GM19043 (cell line): ENCODE results near the gene TMEM232.

ENCODE experiments used
- ATAC-seq: cut with Tn5 transposase; IDR thresholded peaks from one replicate; pipeline ENCODE4 v1.9.1; 2021; ENCODE audit warnings: low read depth; ENCODE audit not compliant: unreplicated experiment

Gene TMEM232

GRCh38 chr5:110435207-110435606, 291.3 kb downstream of the TMEM232 start:
- no peak for ATAC-seq

GRCh38 chr5:110431603-110432002, 294.9 kb downstream of the TMEM232 start:
- ATAC-seq, result no peak

DNA sequence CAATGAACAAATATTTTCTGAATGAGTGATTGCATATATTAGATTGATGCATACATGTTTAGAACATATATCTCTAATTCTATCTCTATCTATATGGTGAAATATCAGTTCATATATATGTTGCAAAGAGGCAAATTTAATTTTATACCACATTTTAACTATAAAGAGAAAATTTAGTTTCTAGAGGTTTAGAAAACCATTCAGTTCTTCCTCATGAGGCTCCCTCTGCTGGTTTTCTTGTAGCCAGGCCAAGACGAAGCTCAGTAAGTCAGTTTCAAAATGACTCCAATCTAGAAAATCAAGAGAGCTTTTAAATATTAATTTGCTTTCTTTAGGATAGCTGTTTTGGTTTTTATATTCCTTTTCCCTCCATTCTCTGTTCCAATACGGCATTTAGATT, 312.1 kb downstream of the TMEM232 start:
- ATAC-seq, result no peak

DNA sequence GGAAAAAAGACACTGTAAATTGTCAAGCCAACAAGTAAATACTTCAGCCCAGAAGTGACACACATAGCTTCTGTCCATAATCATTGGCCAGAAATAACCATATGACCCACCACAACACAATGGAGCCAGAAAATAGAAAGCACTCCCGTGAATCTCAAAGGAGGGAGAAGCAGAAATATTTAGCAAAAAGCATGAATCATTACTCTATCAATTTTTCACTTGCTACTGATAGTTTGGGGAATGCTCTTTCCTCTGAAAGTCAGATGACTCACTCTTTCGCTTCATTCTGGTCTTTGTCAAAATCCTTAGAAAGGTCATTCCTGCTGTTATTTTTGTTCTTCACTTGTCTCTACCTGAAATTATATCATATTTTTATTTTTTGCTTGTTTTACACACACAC, 312.6 kb downstream of the TMEM232 start:
- ATAC-seq, result no peak

- no peak for ATAC-seq
Observed at GRCh38 chr5:110409571-110409970, 316.9 kb downstream of the TMEM232 start.

GRCh38 chr5:110402562-110402961, 323.9 kb downstream of the TMEM232 start:
- no peak for ATAC-seq

GRCh38 chr5:110401881-110402280, 324.6 kb downstream of the TMEM232 start:
- ATAC-seq, result no peak

DNA sequence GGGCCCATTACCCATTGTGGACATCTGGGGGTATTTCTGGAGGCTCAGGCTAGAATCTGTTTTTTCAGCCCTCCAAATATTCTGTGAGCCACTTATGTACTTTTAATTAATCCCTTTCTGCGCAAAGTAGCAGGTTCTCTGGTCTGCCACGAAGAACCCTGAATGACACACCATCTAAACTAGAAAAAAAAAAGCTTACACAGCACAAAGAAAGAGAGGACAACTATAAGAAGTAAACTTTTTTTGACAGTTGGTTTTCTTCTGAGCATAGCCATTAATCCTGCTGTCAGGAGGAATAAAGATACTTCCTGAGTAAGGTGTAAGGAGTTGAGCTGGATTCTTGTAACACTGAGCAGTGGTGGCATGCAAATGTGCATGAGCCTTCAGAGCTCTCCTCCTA, 327.5 kb downstream of the TMEM232 start:
- ATAC-seq, result no peak

DNA sequence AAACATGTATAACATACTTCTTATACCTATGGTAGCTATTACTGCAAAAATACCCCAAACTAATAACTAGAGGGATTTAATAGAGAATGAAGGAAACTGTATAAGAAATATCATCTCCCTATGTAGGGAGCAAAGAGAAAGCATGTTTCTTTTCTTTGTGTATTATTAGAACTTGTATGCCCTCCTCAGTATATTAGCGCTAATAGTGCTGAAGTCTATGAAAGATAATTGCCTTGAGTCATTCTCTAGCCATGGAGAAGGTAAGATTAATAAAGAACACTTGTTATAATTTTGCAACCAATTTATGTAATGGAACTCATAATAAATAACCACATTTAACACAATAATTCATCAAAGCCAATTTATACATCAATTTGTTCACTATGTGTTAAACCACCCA, 329.2 kb downstream of the TMEM232 start:
- no peak for ATAC-seq

DNA sequence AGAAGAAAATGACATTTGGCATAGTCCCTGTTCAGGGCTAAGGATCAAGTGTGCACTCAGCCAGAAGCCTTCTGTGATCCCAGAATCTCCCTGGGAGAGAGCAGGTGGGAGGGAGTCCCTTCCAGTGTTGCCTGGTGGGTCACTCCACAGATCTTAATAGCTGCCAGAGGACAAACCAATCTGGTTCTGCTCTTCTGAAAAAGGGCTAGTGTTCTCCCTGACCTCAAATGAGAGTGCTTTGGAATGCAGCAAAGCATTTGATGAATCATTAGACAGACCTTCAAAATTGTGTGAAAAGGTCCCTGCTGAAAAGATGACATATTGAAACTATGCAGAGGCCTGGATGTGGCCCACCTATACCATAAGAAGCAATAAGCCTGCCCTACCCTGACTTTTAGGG, 339.7 kb downstream of the TMEM232 start:
- no peak for ATAC-seq

- no peak for ATAC-seq
Observed at GRCh38 chr5:110383231-110383630, 343.2 kb downstream of the TMEM232 start.

- no peak for ATAC-seq
Observed at GRCh38 chr5:110377943-110378342, 348.5 kb downstream of the TMEM232 start.

DNA sequence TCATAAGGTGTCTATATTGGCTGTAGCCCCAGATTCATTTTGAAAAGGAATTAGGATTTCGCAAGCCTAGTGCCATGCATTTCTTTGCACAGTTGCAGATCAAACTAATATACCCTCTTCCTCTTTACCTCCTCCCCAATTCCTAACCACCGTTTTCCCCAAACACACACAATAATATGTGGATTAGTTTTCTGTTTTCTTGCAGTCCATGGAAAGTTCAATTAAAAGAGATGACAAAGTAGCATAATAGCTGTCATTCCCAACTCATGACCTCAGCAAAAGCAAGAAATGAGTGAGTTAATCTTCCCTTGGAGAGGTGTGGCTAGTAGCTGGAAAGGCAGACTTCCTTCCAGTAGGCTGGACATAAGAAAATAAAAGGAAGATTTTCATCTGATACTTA, 349.1 kb downstream of the TMEM232 start:
- no peak for ATAC-seq

DNA sequence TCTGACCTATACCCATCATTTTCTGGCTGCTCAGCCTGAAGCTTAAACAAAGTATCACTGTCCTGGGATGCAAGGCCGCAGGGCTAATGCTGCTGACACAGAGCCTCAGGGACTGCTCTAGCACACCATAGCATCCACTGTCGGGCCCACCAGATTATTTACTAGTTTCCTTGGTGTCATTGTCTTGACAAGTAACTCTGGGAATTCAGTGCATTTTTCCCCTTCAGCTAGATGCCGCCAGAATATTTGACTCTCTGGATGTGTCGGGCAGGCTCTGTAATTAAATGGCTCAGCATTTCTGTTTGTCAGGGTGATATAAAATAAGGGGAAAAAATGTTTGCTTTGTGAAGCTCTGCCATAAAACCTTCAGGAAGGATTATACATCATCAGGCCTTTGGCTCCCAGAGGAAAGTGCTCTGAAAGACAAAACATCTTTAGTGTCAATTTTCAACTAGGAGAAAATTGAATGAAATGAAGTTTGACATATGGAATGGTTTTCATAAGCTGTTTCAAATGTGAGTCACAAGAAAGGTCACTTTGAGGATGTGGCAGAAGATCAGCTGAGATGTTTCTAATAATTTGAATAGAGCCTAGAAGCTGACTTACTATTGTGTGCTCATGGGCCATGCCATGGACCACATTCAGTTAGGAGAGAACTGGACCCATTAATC, 350.1 kb downstream of the TMEM232 start:
- no peak for ATAC-seq

DNA sequence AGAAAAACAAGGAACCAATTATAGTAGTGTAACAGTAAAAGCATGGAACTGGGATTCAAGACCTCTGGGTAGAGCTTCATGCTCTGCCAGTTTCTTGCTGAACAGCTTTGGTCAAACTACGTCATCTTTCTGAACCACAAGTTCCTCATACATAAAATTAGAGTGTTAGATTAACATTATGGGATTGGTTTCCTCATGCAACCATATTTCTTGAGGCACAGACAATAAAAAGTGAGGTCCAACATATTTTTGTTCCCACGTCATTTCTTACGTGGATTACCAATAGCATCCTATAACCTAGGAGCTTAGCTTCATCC, 354.8 kb downstream of the TMEM232 start:
- ATAC-seq, result peak; percentile 76

DNA sequence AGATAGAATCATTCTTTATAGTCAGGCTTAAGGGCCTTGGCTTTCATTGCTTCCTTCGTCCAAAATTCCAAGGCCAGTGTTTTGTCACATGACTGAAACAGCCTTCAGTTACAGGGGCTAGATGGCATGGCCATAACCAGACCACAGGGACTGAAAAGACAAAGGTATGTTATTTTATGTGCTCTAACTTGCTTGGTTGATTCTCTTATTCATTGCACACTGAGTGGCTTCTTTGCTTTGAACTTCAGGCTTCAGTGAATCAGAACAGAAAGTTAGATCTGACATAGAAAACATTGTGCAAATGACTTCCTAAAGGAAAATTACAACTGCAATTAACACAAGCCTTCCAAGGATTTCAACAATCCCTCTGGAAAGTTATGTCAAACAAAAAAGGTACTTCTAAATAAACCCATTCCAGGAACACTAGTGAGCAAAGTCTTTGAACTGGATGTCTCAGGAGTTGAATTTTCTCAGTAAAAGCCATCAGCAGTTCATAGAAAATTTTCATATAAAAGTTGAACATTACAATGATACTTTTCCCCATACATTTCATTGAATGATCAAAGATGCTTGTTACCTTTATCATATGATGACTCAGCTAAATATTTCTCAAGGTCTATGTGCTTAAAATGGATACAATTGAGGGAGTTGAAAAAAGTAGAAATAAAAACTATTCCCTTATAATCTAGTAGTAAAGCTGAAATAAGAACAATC, 355.3 kb downstream of the TMEM232 start:
- ATAC-seq, result peak; percentile 61
